CD4-positive, alpha-beta T cell treated with Interleukin-2 at 100 ng/mL for 4 hours (primary cell): ENCODE measurements around the gene RALGPS2.

Experiments
- DNase-seq: peaks from one replicate; pipeline ENCODE4 v3.0.0-alpha.2; 2020; ENCODE audit warnings: low spot score

The RALGPS2 gene

DNA sequence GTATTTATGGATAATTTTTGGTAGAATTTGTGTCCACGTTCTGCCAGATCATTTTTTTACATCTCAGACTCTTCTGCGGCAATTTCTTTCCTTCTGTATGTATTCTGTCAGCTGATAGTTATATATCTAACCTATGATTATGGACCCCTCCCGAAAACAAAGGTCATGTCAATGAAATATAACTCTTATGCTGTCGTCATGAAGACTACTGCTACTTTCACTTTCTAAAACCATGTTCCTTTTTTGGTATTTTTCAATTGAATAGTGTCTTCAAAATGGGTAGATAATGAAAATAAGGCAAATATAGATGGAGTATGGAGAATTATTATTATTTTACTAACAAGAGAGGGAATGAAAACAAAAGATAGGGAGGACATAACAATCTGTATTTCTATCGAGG lies 142.6 kb downstream of the RALGPS2 start:
- no peak for DNase-seq

DNA sequence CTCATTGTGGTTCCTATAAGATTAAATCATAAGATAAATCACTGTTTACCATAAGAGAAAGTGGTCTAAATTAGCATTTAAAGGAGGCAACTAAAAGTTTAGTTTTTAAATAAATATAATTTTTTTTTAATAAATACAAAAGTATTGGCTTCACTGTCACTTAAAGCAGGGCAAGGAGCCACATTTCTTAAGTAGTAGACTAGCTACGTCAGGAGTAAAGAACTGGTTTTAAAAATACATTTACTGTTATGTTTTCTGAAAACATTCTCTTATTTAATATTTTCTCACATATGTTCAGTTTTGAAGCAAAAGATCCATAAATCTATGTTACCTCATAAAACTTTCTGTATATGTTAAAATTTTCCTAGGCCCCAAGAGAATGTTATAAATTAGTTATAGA lies 143.7 kb downstream of the RALGPS2 start:
- DNase-seq: no peak

DNA sequence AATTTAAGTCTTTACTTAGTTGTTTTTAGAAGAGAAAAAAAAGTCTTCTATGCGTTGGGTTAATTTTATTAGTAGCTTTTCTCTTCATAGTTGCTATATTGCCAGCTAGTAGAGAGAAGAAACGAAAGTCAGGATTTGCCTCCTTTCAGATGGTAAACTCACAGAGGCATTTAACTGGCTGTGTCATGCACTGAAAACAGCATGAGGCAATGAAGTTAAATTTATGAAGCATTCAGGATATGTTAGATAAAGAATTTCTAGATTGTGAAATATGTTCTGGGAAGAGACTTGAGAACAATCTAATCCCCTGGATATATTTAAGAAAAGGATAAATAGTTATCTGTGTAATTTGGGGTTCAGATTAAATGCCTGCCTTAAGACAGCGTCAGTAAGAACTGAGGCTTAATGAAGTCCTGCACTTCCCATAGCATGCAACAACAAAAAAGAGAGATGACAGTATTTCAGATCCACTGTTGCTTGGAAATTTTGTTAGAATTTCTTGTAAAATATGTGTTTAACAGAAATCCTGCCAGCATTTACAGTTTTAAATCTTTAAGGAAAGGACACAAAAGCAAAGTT lies 144.2 kb downstream of the RALGPS2 start:
- DNase-seq: no peak

DNA sequence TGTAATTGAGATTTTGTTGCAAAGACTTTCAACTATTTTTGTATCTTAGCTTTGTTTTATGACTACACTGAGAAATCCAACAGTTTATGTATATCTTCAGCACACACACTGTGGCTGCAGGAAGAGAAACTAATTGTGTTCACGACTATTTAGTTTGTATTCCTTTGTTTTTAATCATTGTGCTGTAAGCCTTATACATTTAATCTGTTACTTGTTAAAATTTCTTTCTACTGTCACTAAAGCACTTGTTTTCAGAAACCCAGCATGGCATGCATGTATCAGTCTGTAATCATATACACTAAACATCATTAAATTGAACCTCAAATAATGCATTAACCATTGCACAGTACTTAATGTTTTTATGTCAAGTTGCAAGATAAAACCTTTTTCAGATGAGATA lies 145.2 kb downstream of the RALGPS2 start:
- no peak for DNase-seq

DNA sequence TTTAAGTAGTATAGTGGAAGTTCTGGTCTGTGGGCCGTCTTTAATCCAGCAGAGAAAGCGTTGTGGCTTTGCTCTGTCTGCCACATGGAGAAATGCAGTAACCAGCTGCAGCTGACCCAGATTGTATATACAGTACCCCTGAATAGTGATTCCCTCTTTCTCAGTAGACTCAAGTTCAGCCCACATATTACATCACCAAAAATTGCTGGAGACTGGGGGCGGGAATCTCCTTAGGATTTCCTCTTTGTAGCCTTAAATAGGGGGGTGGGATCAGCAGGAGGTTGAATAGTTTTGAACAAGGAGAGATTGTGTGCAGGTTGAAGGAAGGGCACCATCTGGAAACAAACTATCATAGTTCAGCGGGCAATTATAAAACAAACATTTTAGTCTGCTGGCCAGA lies 145.9 kb downstream of the RALGPS2 start, which contains the start of gene ANGPTL1:
TSS of gene ANGPTL1 (minus strand) at position 134 of the 400 bp plus-strand sequence. CDS start 5,301 bp downstream, outside the sequence.
- DNase-seq: no peak

DNA sequence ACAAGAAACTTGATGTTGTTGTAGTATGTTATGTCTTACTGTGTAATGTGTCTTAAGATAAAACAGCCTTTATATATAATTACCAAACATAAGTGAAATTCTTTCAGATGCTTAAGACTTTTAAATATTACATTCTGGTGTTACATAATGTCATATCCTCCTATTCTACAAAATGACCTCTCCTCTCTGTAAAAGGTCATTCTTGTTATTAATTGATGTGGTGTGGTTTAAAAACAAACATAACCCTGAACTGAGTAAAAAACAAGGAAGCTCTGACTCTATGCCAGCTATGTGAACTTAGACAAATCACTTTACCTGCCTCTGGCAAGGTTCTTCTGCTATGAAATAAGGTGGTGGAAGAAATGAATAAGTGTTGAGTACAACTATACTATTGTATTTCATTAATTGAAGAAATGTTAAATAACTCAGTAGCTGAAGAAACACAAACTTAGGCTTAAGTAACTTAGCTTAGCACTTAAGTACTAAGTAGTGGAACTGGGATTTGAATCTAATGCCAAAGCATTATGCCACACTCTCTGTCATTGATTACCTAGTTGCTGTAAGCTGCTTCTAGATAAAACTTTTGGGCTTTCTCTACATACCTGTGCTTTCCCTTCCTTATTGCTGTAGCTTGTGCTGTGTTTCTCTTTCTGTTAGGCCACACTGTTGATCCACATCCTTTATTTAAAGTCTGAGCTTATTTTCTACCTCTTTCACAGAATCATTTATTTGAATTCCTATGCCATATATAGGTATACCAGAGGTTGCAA lies 146.7 kb downstream of the RALGPS2 start:
- no peak for DNase-seq

DNA sequence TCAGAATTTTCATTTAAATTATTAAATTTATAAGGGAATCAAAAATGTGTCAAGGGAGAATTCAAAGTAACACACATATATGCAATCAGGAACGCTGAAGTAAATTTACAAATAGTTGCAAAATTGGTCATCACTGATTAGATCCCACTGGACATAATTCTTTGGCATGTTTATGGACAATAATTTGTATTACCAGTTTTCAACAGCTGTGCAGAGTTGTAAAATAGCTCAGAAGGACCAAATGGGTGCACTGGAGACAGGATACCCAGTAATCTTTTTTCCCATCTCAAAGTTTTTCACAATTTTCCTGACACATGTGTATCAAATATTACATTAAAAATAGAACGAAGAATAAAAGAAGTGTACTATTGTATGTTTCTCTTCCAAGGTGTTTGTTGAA lies 149.9 kb downstream of the RALGPS2 start:
- DNase-seq: no peak

DNA sequence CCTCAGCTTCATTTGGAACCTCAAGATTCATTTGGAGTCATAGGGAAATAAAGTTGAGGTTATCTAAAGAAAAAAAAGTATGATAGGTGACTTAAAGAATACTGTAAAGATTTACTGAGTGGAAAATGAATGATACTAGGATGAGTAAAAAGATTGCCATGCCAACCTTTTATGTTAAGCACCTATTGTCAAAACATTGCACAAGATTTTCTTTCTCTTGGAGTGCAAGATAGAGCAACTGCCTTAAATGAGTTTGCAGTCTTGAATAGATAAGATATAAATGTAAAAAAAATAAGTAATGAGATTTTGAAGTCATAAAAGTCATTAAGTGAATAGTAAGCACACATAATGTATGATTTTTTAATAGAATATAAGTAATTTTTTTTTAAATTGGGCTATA lies 150.9 kb downstream of the RALGPS2 start:
- DNase-seq: no peak

DNA sequence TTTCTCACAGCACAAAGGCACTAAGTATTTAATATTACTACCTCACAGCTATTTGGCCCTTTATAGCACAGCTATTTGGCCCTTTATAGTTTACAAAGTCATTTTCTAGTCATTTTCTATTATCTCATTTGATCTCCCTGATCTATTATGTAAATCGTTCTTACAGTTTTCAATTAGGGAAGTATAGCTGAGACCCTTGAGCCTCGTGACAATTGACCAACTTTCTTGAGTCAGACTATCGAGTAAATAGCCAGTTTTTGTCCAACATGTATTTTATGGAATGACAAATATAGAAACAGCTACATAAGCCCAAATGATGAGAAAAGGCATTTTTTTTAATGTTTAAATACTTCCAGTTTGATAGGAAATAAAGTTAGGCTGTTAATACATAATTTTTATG lies 152.9 kb downstream of the RALGPS2 start:
- no peak for DNase-seq

DNA sequence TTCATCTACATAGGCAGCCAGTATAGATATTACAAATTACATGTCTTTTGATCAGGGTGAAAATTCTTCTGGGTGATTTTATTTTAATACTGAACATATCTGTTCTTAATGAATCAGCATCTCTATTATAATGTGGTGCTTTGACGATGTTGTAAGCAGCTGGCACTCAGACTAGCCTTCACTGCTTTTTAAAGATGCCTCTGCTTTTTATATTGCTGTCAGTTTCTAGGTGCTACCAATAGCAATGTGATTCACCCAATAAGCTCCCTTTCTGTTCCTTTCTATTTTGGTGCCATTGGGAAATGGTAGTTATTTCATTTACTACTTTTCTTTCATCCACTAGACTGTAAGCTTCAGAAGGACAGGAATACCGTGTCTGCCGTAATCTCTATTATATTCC lies 156.9 kb downstream of the RALGPS2 start:
- DNase-seq: no peak

DNA sequence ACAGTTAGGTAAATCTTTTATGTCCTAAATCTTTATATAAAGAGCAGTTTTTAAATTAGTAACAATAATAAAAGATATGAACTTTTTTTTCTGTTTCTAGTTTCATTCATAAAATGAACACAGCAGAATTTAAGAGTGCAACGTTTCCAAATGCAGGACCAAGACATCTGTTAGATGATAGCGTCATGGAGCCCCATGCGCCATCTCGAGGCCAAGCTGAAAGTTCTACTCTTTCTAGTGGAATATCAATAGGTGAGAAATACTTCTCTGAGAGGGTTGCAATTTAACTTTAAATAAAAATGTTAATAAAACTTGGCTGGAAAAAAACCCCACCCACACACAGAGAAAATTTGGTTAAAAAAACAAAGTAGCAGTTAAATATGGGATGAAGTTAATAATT lies 160.8 kb downstream of the RALGPS2 start:
- DNase-seq: no peak

DNA sequence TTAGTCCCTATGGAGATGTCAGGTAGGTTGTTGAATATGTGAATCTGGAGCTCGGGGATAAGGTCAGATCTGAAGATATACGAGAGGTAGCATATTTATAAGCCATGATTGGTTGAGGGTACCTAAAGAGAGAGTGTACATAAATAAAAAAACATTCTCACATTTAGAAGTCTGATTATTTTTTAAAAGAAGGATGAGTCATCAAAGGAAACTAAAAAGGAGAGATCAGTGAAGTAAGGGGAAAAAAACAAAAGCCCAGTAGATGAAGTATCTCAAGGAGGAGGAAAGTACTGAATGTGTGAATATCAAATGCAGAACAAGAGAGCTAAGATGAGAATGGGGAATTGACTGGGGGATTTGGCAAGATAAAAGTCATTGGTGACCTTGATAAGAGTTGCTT lies 161.5 kb downstream of the RALGPS2 start:
- no peak for DNase-seq

DNA sequence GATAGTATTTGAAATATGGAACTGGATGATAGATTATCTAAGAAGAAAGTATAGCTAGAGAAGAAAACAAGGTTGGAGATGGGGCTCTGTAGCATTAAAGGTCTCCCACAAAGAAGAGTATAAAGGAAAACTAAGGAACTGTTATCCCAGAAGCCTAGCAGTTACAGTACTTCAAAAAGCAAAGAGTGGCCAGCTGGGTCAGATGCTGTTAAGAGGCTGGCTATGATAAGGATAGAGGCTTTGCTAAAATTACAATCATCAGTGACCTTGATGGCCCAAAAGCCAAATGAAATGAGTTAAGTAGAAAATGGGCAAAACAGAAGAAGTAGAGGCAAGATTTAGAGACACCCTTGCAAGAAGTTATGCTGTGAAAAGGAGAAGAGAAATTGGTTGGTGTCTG lies 170.9 kb downstream of the RALGPS2 start:
- DNase-seq: no peak

DNA sequence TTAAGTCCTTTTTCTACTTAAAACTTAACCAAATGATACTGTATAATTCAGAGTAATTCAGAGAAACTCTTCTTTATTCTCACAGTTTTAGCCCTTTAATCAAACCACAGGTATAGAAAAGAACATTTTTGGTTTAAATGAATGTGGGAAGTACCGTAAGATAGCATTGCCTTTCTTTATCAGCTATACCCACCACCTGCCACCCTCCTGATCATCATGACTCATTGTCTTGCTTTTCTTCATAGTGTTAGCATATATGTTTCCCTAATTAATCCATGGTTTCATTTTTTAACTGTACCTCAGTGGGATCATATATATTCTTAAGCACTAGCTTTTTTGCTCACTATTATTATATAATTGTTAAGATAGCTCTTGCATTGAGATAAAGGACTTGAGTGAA lies 173.4 kb downstream of the RALGPS2 start:
- no peak for DNase-seq

DNA sequence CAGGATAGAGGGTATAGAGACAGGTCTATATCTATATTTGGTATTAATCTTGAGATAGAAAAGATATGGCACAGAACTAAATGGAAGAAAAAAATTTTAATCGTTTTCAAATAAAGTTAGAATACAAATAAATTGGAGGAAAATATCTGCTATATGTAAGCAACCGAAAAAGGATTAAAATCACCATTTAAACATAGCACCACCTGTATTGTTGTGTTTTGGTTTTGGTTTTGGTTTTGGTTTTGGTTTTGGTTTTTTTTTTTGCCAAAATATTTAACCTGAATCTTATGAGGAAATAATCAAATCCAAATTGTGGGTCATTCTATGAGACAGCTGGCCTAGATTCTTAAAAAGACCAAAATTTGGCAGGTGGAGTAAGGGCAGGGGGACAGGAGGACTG lies 174.4 kb downstream of the RALGPS2 start:
- DNase-seq: no peak

DNA sequence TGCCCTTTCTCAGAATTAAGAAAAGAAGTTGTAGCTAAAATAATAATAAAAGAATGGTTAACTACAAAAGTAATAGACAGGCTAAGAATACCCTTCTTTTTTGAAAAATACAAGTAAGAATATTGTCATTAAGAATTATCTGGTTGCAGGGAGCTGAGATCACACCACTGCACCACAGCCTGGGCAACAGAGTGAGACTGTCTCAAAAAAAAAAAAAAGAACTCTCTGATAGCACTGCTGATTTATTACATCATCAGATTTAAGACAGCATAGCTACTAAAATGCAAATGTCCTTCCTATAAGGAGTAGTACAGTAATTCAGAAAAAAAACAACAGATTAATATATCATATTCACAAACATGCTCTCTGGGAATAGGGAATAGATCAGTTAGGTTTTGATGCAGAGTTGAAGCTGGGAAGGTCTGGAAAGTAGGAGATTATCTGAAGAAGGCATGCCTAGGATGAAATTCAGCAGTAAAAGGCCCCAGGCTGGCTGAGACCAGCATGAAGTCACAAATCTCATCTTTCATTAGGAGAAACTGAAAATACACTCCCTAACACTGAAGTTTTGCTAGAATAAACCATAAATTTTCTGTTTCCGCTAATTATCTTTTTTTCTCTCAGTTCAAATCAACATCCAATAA lies 176.6 kb downstream of the RALGPS2 start:
- no peak for DNase-seq

DNA sequence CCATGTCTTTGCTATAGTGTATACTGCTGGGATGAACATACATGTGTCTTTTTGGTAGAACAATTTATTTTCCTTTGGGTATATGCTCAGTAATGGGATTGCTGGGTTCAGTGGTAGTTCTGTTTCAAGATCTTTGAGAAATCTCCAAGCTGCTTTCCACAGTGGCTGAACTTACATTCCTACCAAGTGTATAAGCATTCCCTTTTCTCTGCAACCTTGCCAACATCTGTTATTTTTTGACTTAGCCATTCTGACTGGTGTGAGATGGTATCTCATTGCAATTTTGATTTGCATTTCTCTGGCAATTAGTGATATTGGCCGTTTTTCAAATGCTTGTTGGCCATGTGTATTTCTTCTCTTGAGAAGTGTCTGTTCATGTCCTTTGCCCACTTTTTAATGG lies 183.3 kb downstream of the RALGPS2 start:
- no peak for DNase-seq

DNA sequence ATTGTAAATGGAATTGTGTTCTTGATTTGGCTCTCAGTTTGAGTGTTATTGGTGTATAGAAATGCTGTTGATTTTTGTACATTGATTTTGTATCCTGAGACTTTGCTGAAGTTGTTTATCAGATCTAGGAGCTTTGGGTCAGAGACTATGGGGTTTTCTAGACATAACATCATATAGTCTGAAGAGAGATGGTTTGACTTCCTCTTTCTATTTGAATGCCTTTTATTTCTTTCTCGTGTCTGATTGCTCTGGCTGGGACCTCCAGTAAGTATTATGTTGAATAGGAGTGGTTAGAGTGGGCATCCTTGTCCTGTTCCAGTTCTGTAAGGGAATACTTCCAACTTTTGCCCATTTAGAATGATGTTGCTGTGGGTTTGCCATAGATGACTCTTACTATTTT lies 185.0 kb downstream of the RALGPS2 start:
- DNase-seq: no peak

DNA sequence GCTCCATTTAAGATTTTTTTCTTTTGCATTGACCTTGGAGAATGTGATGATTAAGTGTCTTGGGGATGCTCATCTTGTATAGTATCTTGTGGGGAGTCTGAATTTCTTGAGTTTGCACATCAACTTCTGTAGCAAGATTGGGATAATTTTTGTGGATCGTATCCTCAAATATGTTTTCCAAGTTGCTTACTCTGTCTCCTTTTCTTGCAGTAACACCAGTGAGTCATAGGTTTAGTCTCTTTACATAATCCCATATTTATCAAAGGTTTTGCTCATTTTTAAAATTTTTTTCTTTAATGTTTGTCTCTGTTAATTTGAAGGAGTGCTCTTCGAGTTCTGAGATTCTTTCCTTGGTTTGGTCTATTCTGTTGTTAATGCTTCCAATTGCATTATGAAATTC lies 187.6 kb downstream of the RALGPS2 start:
- no peak for DNase-seq

DNA sequence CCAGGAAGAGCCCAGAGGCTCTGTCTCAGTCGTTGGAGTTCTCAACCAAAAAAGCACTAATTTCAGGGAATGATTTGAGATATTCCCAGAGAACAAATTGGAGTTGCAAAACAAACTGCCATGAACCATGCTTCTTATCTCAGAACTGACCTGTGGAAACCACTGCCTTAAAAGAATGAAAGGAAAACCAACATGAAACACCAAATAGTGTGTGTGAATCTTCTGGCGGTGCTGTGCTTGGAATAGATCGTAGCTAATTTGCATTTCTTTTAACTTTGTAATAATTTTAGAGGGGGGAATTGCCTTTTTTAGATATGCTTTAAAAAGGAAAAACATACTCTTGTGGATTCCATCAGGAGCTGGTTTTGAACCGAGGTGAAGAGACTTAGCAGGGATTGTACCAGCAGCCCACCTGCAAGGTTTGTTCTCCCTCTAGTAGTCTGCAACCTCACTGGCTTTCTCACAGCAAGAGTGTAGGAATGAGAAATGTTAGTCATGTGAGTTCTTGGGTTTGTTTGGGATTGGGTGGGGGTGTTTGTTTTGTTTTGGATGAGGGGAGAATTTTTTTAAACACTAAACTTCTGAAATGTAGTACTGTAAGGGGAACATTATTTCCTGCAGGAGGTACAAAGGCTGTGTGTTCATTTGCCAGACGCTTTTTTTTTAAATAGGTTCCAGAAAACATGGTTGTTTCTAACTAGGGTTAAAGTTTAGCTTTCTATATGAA lies 191.6 kb downstream of the RALGPS2 start:
- no peak for DNase-seq

DNA sequence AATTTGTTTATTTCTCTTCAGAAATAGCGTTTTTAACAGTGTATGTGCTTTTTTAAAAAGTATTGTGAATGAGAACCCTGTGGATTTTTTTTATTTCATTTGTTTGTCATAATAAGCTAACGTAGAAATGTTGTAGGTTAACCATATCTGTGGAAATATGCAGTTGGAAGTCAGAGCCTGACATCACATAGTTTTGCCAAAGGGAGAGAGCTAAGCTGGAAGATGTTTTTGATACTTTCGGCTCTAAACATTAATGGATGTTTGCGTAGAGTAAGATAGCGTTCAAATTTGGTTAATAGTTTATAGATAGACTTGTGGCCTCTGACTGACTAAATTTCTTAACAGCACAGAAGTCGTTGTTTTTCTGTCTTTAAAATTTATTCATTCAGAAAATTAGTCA lies 193.3 kb downstream of the RALGPS2 start:
- no peak for DNase-seq

DNA sequence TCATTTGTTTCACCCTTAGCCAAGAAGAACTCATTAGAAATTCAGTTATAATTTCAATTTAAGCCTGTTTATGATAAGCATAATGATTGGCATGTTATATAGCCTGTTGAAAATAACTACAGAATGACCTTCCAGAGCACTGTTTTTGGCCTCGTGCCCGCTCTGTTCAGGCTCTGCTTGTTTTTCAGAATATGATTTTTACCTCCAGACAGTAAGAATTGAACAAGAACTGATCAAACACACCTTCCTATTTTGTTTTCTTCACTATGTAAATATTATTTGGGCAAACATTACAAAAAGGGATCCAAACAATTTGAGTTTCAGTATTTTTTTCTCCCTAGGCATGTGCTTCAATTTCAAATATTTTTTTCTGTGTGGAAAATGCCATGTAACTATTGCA lies 193.9 kb downstream of the RALGPS2 start:
- no peak for DNase-seq

DNA sequence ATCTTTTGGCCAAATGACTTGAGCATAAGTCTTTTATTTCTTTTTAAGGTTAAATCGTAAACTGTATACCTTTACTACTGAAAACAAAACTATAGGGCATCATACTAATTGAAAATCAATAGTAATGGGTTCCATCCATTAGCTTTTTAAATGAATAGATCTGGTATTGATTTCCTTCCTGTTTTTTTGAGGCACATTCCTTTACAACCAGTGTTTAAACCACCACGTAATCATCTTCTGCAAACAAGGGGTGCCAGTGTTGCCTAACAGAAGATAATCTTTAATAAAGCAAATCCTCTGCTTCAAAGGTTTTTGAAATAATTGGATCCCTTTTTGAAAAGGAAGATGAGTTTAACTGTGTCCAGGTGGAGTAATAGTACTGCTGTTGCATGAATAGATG lies 194.5 kb downstream of the RALGPS2 start:
- DNase-seq: no peak
